COLO668 (cell line): ENCODE results near the gene ZCCHC7.
"Not testable (repeated sequence)": the region's sequence is repeated elsewhere in the genome, so short reads cannot be mapped to it uniquely, and the experiment has no call there.

Source experiments
- DNase-seq: peaks from one replicate; lab custom pipeline; 2025; ENCODE audit not compliant: unreplicated experiment; lab: John Stamatoyannopoulos, UW

Gene ZCCHC7

GRCh38 chr9:37291612-37292238 is 171.4 kb downstream of the ZCCHC7 start:
- not testable (repeated sequence) for DNase-seq

GRCh38 chr9:37292896-37293295 is 172.5 kb downstream of the ZCCHC7 start:
- no peak for DNase-seq

- DNase-seq: no peak
Observed at GRCh38 chr9:37293664-37294524, 173.5 kb downstream of the ZCCHC7 start.

GRCh38 chr9:37295178-37295577 is 174.8 kb downstream of the ZCCHC7 start:
- DNase-seq: no peak

- no peak for DNase-seq
Observed at GRCh38 chr9:37295796-37296195, 175.4 kb downstream of the ZCCHC7 start.

GRCh38 chr9:37297592-37297991 is 177.2 kb downstream of the ZCCHC7 start:
- DNase-seq: no peak

GRCh38 chr9:37300620-37301019 is 180.2 kb downstream of the ZCCHC7 start:
- no peak for DNase-seq

GRCh38 chr9:37301042-37301853 is 180.9 kb downstream of the ZCCHC7 start:
- DNase-seq: no peak

- DNase-seq: no peak
Observed at GRCh38 chr9:37301854-37302172, 181.4 kb downstream of the ZCCHC7 start.

- DNase-seq: peak; percentile 5
Observed at GRCh38 chr9:37302277-37302676, 181.9 kb downstream of the ZCCHC7 start.

GRCh38 chr9:37303272-37303671 is 182.9 kb downstream of the ZCCHC7 start:
- DNase-seq: not testable (repeated sequence)

GRCh38 chr9:37309136-37309535 is 188.8 kb downstream of the ZCCHC7 start:
- peak; percentile 28 for DNase-seq

- no peak for DNase-seq
Observed at GRCh38 chr9:37311938-37312708, 191.7 kb downstream of the ZCCHC7 start.

GRCh38 chr9:37324261-37324683 is 203.9 kb downstream of the ZCCHC7 start:
- DNase-seq: peak; percentile 39

GRCh38 chr9:37324691-37325490 is 204.5 kb downstream of the ZCCHC7 start:
- peak; percentile 46 for DNase-seq

GRCh38 chr9:37325778-37326177 is 205.4 kb downstream of the ZCCHC7 start:
- DNase-seq: no peak

- DNase-seq: no peak
Observed at GRCh38 chr9:37327553-37327952, 207.2 kb downstream of the ZCCHC7 start.

- DNase-seq: no peak
Observed at GRCh38 chr9:37328556-37329227, 208.3 kb downstream of the ZCCHC7 start.

GRCh38 chr9:37329576-37329975 is 209.2 kb downstream of the ZCCHC7 start:
- DNase-seq: no peak

GRCh38 chr9:37331871-37332270 is 211.5 kb downstream of the ZCCHC7 start:
- no peak for DNase-seq
